HG03097 (cell line): ENCODE data around the gene GYS1.
"Not testable (repeated sequence)": the region's sequence is repeated elsewhere in the genome, so short reads cannot be mapped to it uniquely, and the experiment has no call there.

Experiments
- ATAC-seq: cut with Tn5 transposase; IDR thresholded peaks from one replicate; pipeline ENCODE4 v1.9.1; 2021; ENCODE audit not compliant: unreplicated experiment, low FRiP score

The GYS1 gene

DNA sequence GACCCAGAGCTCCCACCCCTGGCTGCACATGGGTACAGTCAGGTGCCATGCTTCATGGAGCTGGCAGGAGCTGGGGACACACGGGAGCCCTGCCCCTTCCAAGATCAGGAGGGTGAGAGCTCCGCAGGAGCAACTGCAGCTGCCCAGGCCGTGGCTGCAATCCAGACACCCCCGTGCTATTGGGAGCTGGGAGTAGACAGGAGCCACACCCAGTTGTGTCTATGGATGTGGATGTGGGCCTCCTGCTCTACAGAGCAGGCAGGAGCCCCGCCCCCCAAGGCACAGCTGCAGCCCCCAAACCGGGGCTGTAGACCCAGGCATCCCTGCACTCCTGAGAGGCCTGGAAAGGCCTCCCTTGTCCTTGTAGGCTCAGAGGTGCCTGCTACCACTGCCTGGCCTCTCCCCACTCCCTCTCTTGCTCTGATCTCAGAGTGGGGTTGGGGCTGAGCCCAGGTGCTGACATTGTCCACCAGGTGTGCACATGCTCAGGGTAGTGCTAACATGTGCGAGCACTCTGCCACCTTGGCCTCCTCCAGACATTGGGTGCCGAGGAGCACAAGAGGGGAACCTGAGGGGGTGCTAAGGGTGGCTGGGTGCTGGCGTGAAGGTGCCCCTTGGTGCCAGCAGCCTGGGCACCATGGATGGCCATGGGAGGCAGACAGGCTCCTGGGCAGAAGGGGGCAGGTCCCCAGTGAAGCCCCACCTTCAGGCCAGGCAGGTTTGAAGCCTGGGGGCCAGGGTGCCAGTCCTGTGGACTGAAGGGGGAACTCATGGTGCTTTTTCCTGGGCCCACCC, 46.4 kb downstream of the GYS1 start:
- ATAC-seq: no peak

GRCh38 chr19:48945817-48946216, 47.3 kb downstream of the GYS1 start:
- ATAC-seq: no peak

- no peak for ATAC-seq
These were observed 47.7 kb downstream of the GYS1 start for GRCh38 chr19:48945415-48945814.

GRCh38 chr19:48943081-48943480, 50.0 kb downstream of the GYS1 start:
- no peak for ATAC-seq

DNA sequence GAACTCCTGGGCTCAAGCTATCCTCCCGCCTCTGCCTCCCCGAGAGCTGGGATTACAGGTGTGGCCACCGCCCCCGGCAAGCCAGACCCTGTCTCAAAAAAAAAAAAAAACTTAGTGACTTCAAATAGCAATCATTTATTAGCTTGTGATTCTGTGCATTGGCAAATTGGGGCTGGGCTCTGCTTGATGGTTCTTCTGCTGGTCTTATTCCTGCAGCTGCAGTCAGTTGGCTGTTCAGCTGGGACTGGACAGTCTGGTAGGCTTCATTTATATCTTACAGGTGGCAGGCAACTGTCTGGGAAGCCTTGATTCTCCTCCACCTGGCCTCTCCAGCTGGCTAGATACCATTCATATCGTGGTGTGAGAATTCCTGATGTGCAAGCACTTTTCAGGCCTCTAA, 52.2 kb downstream of the GYS1 start:
- ATAC-seq: no peak

DNA sequence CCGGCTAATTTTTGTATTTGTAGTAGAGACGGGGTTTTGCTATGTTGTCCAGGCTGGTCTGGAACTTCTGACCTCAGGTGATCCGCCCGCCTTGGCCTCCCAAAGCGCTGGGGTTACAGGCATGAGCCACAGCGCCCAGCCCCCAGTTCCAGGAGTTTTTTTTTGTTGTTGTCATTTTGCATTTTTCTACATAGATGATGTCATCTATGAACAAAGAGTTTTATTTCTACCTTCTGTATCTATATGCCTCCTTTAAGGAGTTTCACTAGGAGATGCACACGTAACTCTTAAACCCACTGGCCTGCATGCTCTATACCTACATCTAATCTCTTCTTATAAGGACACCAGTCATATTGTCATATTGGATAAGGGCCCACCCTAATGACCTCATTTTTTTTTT, 54.9 kb downstream of the GYS1 start:
- ATAC-seq: no peak

- no peak for ATAC-seq
These were observed 57.2 kb downstream of the GYS1 start for GRCh38 chr19:48935864-48936263.

DNA sequence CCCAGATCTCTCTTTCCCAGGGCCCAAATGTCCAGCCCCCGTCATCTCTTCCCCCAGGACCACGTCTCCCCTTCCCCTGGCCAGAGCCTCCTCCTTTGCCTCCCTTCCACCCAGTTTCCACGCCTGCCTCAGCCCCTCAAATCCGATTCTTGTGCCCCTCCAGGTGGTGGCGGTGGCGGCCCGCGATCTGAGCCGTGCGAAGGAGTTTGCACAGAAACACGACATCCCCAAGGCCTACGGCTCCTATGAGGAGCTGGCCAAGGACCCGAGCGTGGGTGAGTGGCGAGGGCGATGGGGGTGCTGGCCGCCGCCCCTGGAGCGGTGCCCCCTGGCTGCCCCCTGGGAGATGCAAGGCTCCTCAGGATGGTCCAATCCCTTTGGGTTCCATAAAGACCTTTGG, 58.3 kb downstream of the GYS1 start:
- ATAC-seq: no peak

GRCh38 chr19:48933382-48933932, 59.7 kb downstream of the GYS1 start, which contains the start of gene DHDH:
DHDH (plus strand) TSS chr19:48933699; CDS start chr19:48933722, 23 bp downstream.
- no peak for ATAC-seq

GRCh38 chr19:48928164-48929025, 64.7 kb downstream of the GYS1 start:
- ATAC-seq: no peak

GRCh38 chr19:48927692-48928091, 65.4 kb downstream of the GYS1 start:
- ATAC-seq: not testable (repeated sequence)

- no peak for ATAC-seq
These were observed 66.2 kb downstream of the GYS1 start for GRCh38 chr19:48926909-48927308.

DNA sequence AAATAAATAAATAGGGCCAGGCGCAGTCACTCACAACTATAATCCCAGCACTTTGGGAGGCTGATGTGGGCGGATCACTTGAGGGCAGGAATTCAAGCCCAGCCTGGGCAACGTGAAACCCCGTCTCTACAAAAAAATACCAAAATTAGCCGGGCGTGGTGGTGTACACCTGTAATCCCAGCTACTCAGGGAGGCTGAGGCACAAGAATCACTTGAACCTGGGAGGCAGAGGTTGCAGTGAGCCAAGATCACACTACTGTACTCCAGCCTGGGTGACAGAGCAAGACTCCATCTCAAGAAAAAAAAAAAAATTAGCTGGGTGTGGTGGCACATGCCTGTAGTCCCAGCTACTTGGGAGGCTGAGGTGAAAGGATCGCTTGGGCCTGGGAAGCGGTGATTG, 67.2 kb downstream of the GYS1 start:
- not testable (repeated sequence) for ATAC-seq

DNA sequence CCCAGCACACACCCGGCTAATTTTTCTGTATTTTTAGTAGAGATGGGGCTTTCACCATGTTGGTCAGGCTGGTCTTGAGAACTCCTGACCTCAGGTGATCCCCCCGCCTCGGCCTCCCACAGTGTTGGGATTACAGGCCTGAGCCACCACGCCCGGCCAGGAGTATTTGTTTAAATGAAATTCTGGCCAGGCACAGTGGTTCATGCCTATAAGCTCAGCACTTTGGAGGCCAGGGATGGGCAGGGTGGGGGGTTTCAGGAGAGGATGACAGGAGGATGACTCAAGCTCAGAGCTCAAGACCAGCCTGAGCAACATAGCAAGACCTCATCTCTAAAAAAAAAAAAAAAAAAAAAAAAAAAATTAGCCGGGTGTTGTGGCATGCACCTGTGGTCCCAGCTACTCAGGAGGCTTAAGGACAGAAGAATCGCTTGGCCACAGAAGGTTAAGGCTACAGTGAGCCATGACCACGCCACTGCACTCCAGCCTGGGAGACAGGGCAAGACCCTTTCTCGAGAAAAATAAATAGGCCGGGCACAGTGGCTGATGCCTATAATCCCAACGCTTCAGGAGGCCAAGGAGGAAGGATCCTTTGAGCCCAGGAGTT, 67.8 kb downstream of the GYS1 start:
- no peak for ATAC-seq

DNA sequence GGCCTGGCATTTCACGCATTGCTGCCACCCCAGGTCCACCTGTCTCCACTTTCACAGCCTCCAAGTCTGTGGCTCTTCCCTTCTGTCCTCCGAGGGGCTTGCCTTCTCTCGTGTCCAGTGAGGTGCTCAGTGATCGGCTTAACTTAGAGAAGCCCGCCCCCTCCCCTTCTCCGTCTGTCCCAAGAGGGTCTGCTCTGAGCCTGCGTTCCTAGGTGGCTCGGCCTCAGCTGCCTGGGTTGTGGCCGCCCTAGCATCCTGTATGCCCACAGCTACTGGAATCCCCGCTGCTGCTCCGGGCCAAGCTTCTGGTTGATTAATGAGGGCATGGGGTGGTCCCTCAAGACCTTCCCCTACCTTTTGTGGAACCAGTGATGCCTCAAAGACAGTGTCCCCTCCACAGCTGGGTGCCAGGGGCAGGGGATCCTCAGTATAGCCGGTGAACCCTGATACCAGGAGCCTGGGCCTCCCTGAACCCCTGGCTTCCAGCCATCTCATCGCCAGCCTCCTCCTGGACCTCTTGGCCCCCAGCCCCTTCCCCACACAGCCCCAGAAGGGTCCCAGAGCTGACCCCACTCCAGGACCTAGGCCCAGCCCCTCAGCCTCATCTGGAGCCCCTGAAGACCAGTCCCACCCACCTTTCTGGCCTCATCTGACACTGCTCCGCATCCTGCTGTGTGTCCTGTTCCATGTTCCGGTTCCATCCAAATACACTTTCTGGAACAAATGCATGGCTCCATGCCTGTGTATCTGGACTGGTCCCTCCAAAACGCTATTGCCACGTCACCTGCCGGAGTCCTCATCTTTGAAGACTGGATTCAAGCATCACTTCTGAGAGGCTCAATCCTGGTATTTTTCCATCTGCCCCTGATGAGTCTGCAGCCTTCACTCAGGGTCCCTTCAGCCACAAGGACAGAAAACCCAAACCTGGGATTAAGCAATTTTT, 70.3 kb downstream of the GYS1 start:
- ATAC-seq: no peak

DNA sequence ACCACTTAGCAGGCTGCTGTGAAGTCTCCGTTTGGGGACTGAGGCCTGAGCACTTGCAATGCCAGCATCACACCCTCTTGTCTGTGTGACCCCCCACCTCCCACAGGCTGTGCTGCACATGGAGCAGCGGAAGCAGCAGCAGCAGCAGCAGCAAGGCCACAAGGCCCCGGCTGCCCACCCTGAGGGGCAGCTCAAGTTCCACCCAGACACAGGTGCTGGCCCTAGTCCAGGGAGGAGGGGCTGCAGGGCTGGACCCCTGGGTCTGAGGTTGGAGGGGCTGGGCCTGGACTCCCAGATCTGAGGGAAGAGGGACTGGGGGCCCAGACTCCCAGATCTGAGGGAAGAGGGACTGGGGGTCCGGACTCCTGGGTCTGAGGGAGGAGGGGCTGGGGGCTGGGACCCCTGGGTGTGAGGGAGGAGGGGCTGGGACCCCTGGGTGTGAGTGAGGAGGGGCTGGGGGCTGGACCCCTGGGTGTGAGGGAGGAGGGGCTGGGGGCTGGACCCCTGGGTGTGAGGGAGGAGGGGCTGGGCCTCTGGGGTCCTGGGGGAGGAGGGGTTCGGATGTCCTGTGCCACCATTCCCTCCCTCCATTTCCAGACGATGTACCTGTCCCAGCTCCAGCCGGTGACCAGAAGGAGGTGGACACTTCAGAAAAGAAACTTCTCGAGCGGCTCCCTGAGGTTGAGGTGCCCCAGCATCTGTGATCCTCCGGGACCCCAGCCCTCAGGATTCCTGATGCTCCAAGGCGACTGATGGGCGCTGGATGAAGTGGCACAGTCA, 71.2 kb downstream of the GYS1 start:
- no peak for ATAC-seq

DNA sequence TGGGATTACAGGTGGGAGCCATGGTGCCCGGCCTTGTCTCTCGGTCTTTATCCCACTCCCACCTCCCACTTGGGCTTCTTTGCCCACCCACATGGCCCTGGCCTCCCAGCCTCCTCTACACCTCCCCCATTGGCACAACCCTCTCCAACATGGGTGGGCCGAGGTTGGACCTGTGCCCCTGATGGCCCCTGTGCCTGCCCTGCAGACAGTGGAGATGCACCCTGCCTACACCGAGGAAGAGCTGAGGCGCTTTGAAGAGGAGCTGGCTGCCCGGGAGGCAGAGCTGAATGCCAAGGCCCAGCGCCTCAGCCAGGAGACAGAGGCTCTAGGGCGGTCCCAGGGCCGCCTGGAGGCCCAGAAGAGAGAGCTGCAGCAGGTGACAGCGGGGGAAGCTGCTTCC, 72.2 kb downstream of the GYS1 start:
- ATAC-seq: no peak

DNA sequence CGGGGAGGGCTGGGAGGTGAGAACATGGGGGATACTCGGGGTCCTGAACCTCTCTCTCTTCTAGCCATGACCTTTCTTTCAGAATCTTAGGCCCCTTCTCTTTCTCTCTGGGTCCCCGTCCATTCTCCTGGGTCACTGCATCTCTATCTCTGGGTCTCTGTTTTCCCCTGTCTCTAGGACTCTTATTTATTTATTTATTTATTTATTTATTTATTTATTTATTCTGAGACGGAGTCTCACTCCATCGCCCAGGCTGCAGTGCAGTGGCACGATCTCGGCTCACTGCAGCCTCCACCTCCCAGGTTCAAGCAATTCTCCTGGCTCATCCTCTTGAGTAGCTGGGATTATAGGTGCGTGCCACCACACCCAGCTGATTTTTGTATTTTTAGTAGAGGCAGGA, 73.8 kb downstream of the GYS1 start:
- not testable (repeated sequence) for ATAC-seq

DNA sequence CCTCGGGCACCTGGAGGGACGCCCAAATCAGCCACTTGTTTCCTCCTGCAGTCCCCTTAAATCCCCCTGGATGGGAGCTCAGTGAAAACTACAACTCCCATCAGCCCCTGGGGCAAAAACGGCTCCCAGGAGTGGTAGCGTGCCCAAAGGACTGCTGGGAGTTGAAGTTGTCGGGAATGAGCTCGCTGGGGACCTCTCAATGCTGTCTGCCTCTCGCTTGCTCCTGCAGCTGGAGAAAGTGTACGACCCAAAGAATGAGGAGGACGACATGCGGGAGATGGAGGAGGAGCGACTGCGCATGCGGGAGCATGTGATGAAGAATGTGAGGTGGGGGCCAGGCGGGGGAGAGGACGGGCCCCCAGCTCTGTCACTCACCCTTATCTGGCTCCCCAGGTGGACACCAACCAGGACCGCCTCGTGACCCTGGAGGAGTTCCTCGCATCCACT, 74.3 kb downstream of the GYS1 start:
- ATAC-seq: no peak
